Fibroblast of skin of right quadriceps (primary cell): ENCODE measurements around the gene RAET1E.
"Not testable (repeated sequence)": the region's sequence is repeated elsewhere in the genome, so short reads cannot be mapped to it uniquely, and the experiment has no call there.

Experiments
- DNase-seq: peaks from one replicate; pipeline ENCODE4 v3.0.0-alpha.2; 2013

The RAET1E gene

DNA sequence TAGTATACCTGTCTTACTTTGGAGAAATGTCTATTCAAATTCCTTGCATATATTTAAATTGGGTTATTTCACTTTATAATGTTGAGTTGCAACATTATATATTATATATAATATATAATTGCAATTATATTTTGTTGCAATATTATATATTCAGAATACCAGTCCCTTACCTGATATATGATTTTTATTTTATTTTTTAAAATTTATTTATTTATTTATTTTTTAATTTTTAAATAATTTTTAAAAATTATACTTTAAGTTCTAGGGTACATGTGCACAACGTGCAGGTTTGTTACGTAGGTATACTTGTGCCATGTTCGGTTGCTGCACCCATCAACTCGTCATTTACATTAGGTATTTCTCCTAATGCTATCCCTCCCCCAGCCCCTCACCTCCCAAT, 29.1 kb upstream of the RAET1E start:
- DNase-seq: not testable (repeated sequence)

DNA sequence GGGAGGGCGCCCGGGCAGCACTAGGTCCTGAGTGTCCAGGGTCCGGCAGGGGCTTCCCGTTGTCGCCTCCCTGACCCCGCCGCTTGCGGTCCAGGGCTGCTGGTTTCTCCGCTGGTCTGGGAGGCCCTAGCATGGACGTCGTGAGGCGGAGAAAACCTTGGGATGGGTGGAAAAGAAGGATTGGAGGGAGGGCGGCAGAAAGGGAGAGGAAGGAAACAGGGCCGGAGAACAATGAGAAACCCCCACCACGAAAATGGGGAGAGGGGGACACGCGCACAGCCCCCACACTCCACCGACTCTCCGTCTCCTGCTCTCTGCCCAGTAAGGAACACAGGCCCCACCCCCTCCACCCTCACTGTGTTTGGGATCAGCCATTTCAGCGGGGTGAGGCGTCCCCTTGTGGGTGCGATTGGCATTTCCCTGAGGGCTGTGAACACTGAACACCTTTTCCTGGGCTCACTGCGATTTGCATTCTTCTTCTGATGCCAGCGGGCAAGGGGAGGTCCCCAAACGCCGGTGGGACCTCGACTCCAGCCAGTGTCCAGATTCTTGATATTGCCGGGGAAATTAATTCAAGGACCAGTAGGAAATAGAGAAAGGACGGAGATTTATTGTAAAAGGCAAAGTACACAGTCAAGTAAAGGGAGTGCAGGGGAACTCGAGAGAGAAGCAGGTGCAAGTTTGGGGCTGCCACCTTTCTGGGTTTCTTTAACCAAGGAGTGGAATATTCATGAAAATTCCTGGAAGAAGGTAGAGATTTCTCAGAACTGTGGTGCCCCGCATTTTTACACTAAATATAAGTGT, 28.3 kb upstream of the RAET1E start:
- peak; percentile 79 for DNase-seq

DNA sequence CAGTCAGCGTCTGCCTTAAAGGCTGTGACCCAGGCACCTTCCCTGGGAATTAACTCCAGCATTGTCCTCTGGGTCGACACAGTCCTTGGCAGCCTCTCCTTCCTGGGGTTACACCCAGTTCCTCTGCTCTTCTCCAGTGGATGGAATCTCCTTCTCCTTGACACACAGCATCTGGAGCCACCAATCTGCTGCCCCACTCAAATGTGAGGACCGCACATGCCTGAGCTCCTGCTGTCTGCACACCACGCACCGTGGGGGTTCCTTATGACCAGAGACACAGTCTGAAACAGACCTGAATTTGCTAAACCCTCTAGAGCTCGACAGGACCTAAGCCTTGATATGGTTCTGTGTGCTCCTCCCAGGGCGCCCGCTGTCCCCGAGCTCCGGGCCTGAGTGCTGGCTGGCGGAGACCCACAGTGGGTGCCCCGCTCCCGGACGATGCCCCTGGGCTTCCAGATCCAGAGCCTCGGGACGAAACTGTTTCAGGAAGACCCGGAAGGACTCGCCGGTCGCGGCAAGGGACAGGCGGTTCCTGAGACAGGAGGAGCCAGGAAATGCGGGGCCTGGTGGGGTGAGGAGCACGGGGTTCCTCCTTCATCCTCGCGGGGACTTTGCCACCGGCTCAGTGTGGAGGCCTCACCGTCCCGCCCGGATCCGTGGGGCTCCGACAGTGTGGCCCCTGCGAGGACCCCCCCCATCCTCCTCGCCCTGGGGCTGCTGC, 27.5 kb upstream of the RAET1E start:
- no peak for DNase-seq

DNA sequence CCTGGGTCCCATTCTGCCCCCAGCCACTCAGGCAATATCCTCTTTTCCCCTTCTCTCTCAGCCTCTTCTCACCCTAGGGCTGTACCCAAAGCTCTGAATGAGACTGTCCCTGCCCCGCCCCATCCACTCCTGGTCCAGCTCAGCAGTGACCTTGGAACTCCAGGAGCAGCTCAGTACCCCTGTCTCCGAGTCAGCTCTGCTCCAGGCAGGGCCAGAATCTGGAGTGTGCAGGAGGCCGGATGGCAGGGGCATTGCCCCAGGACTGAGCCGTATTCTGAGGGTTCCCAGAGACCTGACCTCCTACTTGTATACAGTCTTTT, 27.0 kb upstream of the RAET1E start:
- no peak for DNase-seq

DNA sequence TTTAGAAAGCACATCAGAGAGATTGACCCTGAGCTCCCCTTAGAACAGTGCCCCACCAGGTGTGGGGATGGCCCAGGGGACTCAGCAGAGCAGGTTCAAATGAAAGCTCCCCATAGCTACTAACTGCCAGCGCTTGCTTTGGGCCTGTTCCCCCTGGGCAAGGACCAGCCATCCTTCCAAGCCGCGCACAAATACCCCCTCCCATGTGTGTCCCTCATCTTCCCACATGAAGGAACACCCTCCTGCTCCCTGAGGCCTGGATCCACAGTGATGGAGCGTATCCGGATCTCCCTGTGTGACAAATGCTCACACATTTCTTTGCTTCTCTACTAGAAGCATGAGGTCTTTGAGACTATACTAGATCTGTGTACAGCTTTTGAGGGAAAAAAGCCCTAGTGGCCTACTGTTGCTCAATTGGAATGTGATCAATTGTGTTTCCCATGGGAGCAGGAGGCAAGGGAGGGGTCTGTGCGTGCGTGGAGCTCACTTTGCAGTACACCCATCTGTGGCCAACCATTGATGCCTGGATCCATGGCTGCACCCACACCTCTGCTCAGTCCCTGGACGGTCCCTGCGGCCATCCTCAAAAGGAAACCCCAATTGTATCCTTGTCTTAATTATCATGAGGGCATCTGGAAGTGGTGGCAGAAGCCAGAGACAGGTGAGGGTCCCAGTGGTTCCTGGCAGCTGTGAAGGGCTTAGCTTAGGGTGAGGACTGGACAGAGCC, 26.5 kb upstream of the RAET1E start:
- no peak for DNase-seq

DNA sequence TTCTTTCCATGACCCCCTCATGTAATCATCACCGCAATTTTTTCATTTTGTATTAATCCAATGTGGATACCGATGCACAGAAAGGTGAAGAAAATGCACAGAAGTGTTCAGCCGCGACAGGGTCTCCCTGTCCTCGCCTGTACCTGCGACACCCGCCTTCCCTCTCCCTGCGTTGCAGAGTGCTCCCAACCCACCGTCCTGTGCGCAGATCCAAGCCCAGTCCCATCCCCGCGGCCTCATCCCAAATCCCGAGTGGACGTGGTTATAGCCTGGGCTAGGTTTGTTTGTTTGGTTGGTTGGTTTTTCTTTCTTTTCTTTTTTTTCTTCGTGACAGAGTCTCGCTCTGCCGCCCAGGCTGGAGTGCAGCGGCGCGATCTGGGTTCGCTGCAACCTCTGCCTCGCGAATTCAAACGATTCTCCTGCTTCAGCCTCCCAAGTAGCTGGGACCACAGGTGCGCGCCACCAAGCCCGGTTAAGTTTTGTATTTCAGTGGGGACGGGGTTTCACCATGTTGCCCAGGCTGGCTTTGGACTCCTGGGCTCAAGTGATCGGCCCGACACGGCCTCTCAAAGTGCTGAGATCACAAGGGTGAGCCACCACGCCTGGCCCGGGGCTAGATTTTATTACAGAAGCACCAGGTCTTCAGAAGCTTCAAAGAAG, 25.5 kb upstream of the RAET1E start:
- DNase-seq: no peak

DNA sequence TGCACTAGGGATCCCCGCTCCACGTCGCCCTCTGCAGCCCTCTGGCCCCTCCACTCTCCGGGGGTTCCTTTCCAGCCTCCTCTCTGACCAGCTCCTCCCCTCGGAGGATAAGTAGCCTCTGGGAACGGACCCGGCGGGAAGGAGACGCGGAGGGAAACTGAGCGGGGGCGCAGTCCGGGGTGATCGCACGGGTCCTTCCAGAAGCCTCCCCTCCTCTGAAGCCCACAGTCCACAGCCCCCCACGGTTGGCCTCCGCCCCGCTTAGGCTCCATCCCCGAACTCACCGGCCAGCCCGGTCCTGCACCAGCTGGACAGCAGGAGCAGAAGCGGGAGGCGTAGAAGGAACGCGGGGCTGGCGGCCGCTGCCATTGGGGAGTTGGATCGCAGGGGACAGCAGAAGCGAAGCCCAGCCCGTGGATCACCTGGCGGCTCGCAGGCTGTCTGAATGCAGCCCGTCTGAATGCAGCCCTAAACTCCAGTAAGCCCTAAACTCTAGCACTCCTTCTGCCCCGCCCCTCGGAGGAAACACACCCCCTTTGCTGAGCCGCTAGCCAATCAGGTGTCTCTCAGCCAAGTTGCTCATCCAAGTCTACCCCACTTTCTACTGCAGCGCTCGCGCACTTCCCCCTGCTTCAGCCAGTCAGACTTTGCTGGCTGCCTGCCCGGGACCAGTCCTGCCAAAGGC, 24.9 kb upstream of the RAET1E start, which contains the start of gene RAET1G:
Gene RAET1G (minus strand): TSS at position 480 of the 685 bp plus-strand sequence. CDS start 111 bp downstream, at position 369.
- DNase-seq: peak; percentile 95

DNA sequence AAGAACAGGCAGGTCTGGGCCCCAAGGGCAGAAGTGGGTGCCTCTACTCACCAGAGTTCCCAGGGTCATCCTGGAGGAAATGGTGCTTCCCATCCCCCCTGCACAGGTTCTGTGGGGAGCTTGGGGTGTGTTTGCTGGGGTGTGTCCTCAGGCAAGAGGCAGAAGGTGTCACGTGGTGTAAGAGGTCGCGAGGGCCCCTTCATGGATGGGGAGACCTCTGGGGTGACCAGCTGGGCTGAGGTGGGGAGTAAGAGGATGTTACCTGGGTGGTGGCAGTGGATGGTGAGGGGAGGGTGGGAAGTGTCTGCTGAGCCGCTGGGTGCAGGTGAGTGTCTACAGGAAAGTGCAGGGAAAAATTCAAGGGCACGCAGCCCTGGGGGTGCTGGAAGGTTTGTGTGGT, 24.2 kb upstream of the RAET1E start:
- DNase-seq: not testable (repeated sequence)

DNA sequence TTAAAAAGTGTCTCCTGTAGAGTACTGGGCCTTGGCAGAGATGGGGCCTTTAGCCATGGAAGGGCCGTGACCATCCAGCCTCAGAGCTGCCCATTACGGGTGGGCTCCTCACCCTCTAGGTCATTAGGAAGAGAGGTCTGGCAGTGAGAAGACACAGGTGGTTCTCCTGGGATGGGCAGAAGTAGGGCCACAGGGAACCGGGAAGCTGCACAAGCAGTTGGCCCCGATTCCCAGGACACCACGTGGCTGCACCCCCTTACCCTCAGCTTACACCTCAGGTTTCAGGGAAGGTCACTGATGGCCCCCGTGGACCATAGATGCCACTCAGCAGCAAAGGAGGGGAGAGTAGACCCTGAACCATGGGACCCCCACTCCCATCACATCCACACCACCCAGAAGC, 23.4 kb upstream of the RAET1E start:
- DNase-seq: no peak

DNA sequence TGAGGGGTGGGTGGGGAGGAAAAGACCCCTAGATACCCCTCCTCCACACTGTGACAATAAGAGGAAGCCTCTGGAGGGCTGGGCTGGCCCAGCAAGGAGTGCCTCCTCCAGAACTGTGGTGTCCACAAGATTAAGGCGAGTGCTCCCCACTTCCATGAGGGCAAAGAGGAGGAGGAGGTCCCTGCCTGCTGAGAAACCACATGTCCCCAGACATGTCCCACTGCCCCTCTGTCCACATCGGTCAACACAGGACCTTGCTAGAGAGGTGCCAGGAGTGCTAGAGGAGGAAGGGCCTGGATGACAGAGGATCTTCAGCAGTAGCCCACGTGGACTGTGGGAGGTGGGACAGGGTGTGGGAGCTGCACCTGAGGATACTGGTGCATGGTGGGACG, 21.9 kb upstream of the RAET1E start:
- no peak for DNase-seq

DNA sequence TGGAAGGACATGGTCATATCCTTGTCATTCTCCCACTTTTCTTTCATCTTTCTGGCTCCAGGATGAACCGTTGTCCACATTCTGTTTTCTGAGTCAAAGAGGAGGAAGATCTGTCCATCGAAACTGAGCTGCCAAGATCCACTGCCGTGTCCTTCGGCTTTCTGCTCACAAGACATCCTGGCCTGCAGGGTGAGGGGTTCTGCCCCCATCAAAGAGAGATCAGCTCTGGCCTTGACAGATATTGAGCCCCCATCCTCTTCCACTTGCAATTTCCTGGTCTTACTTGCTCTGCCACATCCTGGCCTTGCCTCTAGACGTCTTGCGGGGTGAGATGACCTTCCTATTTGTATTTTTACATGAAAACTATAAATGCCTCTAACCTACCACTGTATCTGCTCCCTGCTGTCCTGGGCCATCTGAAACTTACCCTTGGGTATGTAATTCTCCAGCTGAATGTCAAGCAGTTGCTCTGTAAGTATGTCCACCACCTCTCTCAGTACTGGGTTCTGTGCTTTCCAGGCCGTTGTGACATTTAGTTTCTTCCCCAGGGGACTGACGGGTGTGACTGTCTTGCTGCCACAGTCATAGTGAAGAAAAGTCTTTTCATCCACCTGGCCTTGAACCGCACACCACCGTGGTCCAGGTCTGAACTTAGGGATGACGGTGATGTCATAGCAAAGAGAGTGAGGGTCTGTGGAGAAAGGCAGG, 21.4 kb upstream of the RAET1E start:
- DNase-seq: not testable (repeated sequence)

DNA sequence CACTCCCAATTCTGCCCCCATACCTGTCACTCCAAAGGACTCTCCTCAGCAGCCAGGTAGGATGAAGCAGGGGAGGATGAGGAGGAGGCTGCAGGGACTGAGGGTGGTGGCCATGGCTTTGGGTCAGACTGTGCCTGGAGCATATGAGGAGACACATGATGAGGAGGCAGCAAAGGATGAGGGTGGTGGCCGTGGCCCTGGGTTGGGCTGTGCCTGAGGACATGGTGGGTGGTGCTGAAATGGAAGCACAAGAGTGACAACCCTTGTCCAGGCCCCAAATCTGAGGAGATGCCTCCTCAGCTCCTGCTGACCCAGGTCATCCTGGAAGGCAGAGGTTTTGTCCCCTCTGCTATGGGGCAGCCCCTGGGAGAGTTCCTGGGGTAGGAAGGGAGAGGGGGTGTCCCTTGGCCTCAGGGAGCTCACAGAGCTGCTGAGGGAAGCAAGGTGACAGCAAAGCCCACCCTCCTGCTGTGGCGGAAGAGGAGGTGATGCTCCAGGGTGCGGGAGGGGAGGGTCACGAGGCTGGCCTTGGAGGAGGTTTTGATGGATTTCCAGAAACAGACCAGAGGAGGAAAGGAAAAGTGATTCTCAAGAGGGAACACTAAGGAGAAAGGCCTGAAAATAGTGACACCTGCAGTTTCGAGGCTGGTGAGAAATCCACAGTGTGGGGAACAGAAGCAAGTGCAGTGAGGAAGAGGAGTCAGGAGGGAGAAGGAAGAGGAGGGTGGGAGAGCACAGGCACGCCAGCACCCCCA, 20.4 kb upstream of the RAET1E start:
- DNase-seq: no peak

DNA sequence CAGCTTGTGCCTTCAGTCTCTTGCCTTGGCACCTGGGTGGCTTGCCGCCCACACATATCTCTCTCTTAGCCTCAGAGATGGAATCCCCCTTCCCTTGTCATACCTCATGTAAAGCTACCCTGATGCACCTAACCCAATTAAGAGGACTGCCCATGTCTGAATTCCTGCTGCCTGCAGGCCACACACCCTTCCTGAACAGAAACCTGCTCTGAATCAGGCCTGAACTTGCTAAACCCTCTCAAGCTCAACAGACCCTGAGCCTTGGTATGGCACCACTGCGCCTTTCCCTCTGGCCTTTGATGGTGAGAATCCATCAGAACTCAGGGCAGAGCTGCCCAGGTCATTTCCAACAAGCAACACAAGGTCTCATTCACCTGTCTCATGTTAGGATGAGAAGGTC, 19.8 kb upstream of the RAET1E start:
- no peak for DNase-seq

DNA sequence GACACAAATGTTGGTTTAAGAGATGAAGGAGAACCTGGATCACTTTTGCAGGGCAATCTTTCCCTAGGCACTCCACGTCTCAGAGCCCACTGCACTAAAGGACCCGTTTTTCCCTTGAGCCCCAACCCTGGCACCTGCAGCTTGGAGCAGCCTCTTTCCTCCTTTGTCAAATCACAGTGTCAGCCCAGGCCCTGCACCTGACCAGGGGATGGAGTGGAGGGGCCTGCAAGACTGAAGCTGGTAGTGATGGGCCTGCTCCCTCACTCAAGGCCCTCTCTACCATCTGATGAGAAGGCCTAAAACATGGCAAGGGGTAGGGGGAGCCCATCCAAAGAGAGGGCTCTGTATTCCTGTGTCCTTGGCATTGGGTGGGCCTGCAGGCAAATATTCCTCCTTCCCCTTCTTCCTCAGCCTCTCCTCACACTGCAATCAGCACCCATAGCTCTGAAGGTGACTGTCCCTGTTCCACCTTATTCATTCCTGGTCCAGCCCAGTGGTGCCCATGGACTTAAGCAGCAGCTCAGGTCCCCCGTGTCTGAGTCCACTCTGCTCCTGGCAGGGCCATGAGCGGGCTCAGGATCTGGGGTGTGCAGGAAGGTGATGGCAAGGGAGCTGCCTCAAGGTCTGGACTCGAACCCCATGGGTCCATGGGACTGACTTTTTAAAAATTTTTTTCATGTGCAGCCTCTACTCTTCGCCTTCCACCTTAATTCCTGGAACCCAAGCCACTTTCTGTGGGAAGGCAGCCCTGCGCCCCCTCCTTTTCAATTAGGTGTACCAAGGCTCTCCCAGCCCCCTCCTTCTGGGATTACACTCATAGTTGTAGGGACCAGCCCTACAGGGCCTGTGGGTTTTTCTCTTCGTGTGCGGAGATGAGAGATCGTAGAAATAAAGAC, 18.3 kb upstream of the RAET1E start:
- DNase-seq: no peak

DNA sequence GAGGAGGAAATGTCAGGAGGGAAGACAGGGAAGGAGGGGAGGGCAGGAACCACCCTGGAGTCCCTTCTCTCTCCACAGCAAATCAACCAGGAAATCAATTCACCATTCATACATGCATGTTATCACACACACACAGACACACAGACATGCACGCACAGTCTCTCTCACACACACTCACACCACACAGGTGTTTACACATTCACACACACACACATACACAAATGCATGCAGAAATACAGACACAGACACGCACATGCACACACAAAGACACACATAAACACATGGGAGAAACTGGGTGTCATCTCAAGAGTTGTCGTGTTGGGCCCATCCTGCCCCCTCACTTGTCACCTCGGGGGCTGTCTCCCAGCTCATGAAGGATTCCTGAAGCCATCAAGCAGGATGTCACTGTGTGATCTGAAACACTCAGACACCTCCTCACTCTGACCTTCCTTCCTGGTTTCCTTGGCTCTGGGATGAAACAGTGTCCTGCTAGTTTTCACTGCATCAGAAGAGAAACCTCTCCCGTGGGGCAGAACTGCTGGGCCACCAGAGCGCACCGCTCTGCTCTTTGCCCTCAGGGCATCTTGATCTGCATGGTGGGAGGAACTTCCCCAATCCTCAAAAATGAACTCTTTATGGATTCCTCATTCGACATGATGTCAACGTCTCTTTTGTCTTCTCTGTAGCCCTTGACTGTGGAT, 15.8 kb upstream of the RAET1E start:
- DNase-seq: no peak

DNA sequence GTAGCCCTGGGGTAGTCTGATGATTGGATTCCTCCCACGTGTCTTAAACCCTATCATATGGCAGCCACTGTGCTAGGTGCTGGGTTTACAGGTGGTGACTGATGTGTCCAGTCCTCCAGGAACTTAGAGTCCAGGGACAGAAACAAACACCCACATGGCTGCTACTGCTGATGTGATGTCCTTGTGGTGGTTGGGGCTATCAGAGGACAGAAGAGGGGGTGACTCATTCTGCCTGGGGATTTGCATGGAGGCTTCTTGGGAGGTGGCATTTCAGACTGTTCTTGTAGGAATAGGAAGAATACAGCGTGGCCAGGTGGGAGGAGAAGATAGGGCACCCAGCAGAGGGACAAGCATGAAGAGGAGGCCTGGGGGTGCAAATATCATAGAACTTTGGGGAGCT, 15.2 kb upstream of the RAET1E start:
- no peak for DNase-seq

DNA sequence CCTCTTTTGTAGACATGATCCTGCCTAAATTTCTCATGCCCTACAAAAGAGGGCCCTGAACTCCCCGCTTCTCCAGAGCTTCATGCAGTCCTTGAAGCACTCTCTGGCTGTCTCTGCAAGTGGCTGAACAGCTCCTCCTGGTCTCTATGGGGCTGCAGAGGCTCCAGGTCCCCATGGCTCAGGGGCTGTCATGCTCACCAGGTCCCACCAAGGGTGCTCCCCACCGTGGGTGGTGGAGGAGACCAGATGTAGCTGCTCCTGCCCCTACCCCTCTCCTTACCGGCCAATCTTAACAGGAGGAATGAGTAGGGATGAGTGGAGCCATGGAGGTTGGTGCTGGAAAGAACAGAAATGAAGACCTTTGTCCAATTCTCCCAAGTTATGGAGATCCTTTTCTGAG, 14.8 kb upstream of the RAET1E start:
- not testable (repeated sequence) for DNase-seq

DNA sequence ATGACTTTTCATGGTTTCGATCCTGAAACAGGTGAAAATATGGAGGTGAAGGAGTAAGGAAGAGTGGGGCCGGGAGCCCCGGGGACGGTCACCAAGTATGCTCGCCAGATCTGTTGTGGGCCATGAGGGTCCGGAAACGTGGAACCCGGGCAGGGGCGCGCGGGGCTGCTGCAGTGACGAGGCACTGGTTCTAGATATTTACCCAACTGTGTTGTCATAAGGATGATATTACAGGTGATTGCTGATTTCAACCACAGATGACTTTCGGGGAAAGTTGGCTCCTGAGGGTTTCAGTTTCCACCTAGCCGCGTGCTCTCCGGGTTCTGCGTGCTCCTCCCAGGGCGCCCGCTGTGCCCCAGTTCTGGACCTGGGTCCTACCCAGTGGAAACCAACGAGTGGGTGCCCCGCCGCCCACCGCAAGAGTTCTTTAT, 12.8 kb upstream of the RAET1E start:
- no peak for DNase-seq

DNA sequence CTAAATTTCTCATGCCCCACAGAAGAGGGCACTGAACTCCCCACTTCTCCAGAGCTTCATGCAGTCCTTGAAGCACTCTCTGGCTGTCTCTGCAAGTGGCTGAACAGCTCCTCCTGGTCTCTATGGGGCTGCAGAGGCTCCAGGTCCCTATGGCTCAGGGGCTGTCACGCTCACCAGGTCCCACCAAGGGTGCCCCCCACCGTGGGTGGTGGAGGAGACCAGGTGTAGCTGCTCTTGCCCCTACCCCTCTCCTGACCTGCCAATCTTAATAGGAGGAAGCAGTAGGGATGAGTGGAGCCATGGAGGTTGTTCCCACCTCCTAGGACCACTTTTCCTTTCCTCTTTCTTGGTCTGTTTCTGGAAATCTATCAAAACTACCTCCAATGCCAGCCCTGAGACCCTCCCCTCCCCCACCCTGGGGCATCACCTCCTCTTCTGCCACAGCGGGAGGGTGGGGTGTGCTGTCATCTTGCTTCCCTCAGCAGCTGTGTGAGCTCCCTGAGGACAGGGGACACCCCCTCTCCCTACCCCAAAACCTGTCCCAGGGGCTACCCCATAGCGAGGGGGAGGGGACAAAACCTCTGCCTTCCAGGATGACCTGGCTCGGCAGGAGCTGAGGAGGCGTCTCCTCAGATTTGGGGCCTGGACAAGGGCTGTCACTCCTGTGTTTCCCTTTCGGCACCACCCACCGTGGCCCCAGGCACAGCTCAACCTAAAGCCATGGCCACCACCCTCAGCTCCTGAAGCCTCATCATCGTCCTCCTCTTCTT, 12.0 kb upstream of the RAET1E start:
- no peak for DNase-seq
